ENCODE data around the gene RALGPS2.

The RALGPS2 gene

DNA sequence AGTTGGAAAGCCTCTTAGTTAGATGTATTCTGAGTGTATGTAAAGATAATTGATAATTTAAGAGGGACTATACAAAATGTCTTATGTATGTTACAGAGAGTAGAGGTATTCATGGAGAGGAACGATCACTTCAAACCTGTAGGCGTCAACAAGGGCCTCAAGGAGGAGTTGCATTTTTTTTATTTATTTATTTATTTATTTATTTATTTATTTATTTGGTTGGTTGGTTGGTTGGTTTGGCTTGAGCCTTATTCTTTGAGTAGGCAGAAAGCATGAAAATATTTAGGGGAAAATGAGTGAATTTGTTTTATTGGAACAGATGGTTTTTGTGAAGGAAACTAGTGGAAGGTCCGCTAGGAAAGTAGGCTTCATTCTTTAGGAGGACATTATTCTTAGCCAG, 137.4 kb downstream of the RALGPS2 start:
- H3K36me3 ChIP-seq (ENCODE audit: insufficient read depth), result no peaks in the 10 kb centered on the region
- H3K27ac ChIP-seq, result no peak overlapping the region
- no peak overlapping the region for H3K4me2 ChIP-seq
- no peak overlapping the region for H2AFZ ChIP-seq (ENCODE audit: low read depth)
- H3K4me3 ChIP-seq (IDR thresholded peaks at IDR 0.05; ENCODE audit: insufficient read depth, low read depth, low read length), result no peak overlapping the region
- H3K4me1 ChIP-seq (ENCODE audit: low read depth, poor library complexity, severe bottlenecking), result no peaks in the 10 kb centered on the region
- no peaks in the 10 kb centered on the region for H3K79me2 ChIP-seq (ENCODE audit: insufficient read depth, low read depth)
- no peaks in the 10 kb centered on the region for H3K27me3 ChIP-seq (ENCODE audit: insufficient read depth, low read depth)
- no peak overlapping the region for H3K9ac ChIP-seq
- TF ChIP-seq, protein P1, sequence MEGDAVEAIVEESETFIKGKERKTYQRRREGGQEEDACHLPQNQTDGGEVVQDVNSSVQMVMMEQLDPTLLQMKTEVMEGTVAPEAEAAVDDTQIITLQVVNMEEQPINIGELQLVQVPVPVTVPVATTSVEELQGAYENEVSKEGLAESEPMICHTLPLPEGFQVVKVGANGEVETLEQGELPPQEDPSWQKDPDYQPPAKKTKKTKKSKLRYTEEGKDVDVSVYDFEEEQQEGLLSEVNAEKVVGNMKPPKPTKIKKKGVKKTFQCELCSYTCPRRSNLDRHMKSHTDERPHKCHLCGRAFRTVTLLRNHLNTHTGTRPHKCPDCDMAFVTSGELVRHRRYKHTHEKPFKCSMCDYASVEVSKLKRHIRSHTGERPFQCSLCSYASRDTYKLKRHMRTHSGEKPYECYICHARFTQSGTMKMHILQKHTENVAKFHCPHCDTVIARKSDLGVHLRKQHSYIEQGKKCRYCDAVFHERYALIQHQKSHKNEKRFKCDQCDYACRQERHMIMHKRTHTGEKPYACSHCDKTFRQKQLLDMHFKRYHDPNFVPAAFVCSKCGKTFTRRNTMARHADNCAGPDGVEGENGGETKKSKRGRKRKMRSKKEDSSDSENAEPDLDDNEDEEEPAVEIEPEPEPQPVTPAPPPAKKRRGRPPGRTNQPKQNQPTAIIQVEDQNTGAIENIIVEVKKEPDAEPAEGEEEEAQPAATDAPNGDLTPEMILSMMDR (conservative IDR thresholded peaks at IDR 0.05; ENCODE audit: low read depth, low read length), result no peak
- H4K20me1 ChIP-seq (ENCODE audit: insufficient read depth), result no peaks in the 10 kb centered on the region

DNA sequence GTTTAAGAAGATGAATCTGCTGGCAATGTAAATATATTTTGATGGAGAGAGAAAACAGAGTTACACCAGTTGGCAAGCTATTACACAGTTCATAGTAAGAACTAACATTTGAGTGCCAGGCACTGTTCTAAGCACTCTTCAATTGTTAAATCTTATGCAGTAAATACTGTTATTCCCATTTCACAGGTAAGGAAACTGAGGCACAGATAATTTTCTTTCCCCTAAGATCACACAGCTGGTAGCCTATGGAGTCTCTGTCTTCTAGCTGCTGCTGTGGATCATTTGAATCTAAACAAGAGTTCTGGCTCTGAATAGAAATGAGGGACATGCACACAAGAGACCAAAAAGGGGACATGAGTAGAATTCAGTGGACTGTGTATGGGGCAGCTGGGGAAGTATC, 137.8 kb downstream of the RALGPS2 start:
- no peak overlapping the region for H3K4me2 ChIP-seq
- no peaks in the 10 kb centered on the region for H4K20me1 ChIP-seq (ENCODE audit: insufficient read depth)
- H2AFZ ChIP-seq (ENCODE audit: low read depth), result no peak overlapping the region
- H3K4me1 ChIP-seq (ENCODE audit: low read depth, poor library complexity, severe bottlenecking), result no peaks in the 10 kb centered on the region
- no peak overlapping the region for H3K9ac ChIP-seq
- TF ChIP-seq, protein P1 (conservative IDR thresholded peaks at IDR 0.05; ENCODE audit: low read depth, low read length), result no peak
- no peaks in the 10 kb centered on the region for H3K79me2 ChIP-seq (ENCODE audit: insufficient read depth, low read depth)
- H3K27ac ChIP-seq, result no peak overlapping the region
- no peaks in the 10 kb centered on the region for H3K36me3 ChIP-seq (ENCODE audit: insufficient read depth)
- no peaks in the 10 kb centered on the region for H3K27me3 ChIP-seq (ENCODE audit: insufficient read depth, low read depth)
- no peak overlapping the region for H3K4me3 ChIP-seq (IDR thresholded peaks at IDR 0.05; ENCODE audit: insufficient read depth, low read depth, low read length)

- Histone ChIP-seq H4K20me1 (ENCODE audit: insufficient read depth) (no peaks in the 10 kb centered on the region), H3K4me3 (IDR thresholded peaks at IDR 0.05; ENCODE audit: insufficient read depth, low read depth, low read length) (no peak overlapping the region), H2AFZ (ENCODE audit: low read depth) (no peak overlapping the region), H3K79me2 (ENCODE audit: insufficient read depth, low read depth) (no peaks in the 10 kb centered on the region), H3K4me1 (ENCODE audit: low read depth, poor library complexity, severe bottlenecking) (no peaks in the 10 kb centered on the region), H3K4me2 (no peak overlapping the region), H3K9ac (no peak overlapping the region), H3K27ac (no peak overlapping the region), H3K36me3 (ENCODE audit: insufficient read depth) (no peaks in the 10 kb centered on the region), H3K27me3 (ENCODE audit: insufficient read depth, low read depth) (no peaks in the 10 kb centered on the region)
- TF ChIP-seq, protein P1 (conservative IDR thresholded peaks at IDR 0.05; ENCODE audit: low read depth, low read length), result no peak
Measured at GRCh38 chr1:178864326-178864725, 139.3 kb downstream of the RALGPS2 start.

- Histone ChIP-seq H2AFZ (ENCODE audit: low read depth) (no peak overlapping the region), H3K4me3 (IDR thresholded peaks at IDR 0.05; ENCODE audit: insufficient read depth, low read depth, low read length) (no peak overlapping the region), H3K9ac (no peak overlapping the region), H3K36me3 (ENCODE audit: insufficient read depth) (no peaks in the 10 kb centered on the region), H3K4me1 (ENCODE audit: low read depth, poor library complexity, severe bottlenecking) (no peaks in the 10 kb centered on the region), H3K4me2 (no peak overlapping the region), H3K27me3 (ENCODE audit: insufficient read depth, low read depth) (no peaks in the 10 kb centered on the region), H3K79me2 (ENCODE audit: insufficient read depth, low read depth) (no peaks in the 10 kb centered on the region), H3K27ac (no peak overlapping the region), H4K20me1 (ENCODE audit: insufficient read depth) (no peaks in the 10 kb centered on the region)
- TF ChIP-seq, protein P1 (conservative IDR thresholded peaks at IDR 0.05; ENCODE audit: low read depth, low read length), result no peak
Measured at GRCh38 chr1:178867670-178868069, 142.6 kb downstream of the RALGPS2 start.

Measured in KMS-11 (cell line).